ENCODE results near the gene NPAS1.
A peak's percentile ranks its signal among the peaks of the same experiment; 100 is the strongest.

NPAS1 gene

DNA sequence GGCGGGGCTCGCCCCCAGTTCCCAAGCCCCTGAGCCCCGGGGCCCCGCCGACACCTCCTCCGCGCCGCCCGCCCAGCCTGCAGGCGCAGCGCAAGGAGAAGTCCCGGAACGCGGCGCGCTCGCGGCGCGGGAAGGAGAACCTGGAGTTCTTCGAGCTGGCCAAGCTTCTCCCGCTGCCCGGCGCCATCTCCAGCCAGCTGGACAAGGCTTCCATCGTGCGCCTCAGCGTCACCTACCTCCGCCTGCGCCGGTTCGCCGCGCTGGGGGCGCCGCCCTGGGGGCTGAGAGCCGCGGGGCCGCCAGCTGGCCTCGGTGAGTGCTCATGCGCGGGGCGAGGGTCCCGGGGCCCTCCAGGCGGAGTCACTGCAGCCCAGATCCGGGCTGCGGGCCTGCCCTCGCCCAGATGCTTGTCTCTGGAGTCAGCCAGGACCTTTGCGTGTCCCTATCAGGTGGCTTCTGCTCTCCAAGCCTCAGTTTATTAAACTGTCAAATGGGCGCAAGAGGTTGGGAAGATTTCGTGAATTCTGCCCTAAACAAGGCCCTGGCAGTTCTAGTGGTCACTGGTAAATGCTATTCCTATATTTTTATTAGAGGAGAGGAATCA lies 2.0 kb downstream of the NPAS1 start:
- no peak for DNase-seq

DNA sequence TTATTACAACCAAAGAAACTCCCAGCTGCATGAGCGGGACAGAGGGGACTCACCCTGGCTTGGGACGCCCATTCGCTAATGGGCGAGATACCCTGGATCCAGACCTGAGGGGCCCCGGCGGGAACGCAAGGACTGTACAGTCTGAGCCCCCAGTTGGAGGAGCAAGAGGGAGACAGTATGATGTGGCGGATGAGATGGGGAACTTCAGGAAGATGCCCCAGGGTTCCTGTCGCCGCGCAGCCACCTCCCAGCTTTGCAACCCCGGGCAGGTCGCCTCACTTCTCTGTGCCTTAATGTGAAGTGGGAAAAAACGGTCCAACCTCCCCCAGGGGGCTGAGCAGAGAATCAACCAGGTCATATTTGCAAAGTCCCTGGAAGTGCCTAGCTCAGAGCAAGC lies 2.5 kb downstream of the NPAS1 start:
- no peak for DNase-seq

DNA sequence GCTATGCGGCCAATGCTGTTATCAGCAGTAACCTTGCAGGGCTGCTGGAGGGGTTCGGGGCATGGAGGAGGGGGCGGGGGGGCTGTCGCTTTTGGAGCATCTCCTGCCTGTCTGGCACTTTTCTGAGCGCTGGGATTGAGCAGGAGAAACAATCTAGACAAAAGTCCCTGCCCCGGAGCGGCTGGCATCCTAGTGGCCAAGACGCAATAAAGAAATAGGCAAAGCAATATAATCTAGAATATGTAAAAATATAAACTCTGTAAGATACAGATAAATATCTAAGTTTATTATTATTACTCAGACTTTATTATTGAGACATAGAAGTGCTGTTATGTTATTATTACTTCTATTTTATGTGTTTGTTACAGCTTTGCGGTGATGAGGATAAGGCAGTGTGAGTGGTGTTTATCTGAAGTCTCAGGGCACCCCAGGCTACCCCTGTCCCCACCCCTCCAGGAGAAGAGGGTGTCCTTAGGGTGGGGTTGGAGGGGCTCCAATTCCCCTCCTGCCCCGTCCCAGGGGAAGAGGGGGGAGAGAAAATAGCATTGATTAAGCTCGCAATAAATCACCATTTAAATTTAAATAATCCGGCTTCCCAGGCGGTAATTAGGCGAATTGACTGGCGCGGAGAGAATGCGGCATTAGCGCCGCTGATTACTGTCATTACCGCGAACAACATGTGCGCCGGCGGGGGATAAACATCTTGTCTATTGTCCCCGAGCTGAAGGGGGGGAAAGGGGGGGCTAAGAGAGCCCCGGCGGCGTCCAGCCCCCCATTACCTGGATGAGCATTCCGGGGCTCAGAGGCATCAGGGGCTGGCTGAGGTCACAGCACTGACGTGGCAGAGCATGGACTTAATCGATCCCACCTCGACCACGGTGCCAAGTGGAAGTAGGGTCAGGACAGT lies 3.2 kb downstream of the NPAS1 start:
- DNase-seq = no peak

DNA sequence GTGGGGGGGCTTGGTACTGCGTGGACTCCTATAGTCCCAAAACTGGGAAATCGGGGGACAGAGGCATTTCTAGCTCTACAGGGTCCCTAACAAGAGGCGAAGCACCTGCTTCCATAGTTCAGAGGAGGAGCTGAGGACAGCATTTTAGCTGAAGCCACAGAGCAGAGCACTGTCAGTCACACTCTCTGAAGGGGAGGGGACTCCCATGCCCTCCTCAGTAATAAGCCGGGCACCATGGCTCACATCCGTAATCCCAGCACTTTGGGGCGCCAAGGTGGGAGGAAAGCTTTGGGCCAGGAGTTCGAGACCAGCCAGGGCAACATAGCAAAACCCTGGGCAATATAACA lies 3.8 kb downstream of the NPAS1 start:
- DNase-seq = no peak

DNA sequence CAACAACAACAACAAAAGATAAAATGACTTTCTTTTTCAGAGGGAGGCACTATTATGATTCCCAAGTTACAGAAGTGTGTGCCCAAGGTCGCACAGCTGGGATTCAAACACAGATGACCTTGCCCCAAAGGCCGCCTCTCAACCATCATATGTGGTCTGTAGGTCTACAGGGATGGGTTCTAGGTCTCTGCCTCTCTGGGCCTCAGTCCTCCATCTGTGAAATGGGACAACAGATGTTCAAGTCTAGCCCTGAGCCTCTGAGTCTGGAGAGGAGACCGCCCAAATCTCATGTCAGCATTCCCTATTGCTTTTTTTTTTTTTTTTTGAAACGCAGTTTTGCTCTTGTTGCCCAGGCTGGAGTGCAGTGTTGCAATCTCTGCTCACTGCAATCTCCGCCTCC lies 4.9 kb downstream of the NPAS1 start:
- no peak for DNase-seq

DNA sequence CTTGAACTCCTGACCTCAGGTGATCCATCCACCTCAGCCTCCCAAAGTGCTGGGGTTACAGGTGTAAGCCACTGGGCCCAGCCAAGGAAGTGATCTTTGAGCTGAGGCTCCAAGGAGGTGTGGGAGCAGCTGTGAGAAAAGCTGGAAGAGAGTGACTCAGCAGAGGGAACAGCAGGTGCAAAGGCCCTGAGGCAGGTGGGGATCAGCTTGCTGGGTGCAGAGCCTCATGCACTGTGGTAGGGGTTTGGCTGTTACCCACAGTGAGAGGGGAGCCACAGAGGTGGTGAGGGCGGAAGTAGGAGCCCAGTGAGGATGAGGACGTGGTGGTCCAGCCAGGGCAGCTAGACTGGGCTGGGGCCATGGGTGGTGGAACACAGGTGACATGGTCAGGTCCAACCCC lies 6.5 kb downstream of the NPAS1 start:
- DNase-seq = no peak

DNA sequence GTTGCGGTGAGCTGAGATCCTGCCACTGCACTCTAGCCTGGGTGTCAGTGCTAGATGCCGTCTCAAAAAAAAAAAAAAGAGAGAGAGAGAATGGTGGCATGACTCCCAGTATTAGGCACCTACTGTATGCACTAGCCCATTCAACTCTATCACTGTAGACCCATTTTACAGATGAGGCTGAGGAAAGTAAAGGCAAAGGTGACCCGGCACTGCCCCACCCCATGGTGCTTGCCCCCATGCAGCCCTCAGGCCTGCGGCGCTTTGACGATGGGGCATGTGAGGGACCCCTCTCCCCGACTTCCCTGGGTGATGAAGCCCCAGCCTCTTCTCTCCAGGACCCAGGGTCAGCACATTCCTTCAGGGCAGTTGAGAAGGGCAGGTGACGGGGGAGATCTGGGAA lies 7.3 kb downstream of the NPAS1 start:
- DNase-seq = no peak

DNA sequence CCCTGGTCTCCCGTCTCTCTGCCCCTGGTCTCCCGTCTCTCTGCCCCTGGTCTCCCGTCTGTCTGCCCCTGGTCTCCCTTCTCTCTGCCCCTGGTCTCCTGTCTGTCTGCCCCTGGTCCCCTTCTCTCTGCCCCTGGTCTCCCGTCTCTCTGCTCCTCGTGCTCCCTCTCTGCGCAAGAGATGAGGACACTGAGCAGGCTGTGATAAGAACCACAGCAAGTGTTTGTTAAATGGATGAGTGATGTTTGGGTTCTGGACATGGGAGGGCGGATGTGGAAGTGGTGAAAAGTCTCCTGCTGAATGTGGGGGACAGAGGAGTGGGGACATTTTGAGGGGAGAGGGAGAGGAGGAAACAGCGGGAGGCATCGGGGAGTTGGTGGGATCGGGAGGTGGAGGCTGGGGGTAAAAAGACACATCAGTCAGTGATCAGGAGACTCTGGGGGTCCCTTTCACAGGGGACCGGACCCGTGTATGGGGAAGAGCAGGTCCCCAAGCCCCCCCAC lies 8.0 kb downstream of the NPAS1 start:
- no peak for DNase-seq

DNA sequence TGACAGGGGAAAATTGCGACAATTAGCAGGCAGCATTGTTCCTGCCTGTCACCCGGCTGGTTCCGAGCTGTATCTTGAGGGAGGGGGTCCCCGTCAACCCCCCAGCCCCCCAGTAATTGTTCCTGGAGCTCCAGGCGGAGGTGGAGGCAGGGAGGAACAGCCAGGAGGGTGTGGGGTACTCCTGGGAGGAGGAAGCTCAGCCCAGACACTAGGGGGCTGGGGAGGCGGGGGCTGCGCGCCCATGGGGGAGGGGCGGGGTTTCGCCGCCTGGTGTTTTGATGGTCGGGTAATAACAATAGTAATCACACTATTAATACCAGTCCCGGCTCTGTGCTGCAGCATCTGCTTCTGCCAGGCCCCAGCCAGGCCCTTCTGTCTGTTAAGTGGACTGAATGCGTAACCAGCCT lies 8.6 kb downstream of the NPAS1 start:
- DNase-seq = no peak

DNA sequence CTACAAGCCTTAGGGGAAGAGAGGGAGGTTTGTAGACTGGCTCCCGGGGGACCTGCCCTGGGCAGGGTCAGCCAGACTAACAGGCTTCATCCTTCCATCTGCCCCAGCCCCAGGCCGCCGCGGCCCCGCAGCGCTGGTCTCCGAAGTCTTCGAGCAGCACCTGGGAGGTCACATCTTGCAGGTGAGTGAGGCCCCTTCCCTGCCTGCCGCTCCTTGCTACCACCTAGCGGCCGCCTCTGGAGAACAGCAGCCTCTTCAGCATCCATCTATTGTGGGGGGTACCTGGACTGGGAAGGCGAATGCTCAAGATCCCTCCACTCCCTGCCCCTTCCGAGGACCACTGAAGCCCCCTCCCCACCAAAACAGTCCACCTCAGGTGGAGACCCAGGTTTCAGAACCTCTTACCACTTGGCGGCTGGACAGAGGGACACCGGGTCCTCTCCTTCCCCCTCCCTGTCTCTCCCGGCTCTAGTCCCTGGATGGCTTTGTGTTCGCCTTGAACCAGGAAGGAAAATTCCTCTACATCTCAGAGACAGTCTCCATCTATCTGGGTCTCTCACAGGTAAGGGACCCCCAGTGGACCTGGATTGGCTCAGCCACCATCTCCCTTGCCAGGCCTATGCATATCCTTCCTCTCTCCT lies 12.7 kb downstream of the NPAS1 start:
- peak; percentile 47 for DNase-seq

DNA sequence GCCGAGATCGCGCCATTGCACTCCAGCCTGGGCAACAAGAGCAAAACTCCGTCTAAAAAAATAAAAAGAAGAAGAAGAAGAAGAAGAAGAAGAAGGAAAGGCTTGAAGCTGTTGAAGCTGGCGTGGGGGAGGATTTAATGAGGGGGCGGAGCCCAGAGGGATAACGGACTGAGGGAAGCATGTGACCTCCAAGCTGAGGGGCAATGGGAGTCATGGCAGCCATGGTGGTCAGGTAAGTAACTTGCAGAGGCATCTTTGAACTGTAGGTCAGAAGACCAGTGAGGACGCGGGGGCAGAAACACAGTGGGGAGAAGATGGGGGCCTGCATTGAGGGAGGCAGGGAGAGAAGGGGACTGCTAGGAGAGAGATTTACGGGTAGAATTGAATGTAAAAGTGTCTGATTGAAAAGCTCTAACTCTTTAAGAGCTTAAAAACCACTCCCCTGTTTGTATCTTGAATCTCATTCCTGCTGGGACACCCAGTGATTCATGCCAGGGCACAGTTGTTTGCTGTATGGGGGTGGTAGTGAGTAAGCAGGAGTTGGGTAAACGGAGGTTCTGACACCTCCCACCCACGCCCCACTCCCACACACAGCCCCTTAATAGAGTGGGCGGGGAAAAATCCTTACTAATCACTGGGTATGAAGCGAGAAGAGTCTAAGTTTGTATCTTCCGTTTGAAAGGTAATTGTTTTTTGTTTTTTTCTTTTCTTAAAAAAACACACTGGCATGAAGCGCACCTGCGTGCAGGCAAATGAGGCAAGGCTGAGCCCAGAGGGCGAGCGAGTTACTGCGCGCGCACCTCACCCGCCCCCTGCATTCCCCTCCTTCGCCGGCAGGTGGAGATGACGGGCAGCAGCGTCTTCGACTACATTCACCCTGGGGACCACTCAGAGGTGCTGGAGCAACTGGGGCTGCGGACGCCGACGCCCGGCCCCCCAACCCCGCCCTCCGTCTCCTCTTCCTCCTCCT lies 15.8 kb downstream of the NPAS1 start:
- peak; percentile 95 for DNase-seq

DNA sequence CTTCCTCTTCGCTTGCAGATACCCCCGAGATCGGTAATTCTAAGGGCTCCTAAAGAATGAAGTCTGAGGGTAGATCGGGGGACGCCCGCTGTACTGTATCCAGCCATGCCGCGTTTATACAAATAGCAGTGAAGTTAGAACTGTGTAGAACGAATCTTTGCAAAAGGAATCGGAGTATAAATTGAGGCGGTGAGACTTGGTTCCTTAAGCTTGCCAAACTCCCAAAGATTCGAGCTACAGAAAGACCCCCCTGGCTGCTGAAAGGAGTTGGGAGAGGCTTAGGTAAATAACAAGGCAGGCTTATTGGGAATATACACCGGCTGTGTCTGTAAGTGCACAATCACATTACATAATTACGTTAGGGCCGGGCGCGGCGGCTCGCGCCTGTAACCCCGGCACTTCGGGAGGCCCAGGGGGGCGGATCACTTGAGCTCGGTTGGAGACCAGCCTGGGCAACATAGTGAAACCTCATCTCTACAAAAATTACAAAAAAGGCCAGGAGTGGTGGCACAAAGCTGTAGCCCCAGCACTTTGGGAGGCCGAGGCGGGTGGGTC lies 16.5 kb downstream of the NPAS1 start:
- no peak for DNase-seq

DNA sequence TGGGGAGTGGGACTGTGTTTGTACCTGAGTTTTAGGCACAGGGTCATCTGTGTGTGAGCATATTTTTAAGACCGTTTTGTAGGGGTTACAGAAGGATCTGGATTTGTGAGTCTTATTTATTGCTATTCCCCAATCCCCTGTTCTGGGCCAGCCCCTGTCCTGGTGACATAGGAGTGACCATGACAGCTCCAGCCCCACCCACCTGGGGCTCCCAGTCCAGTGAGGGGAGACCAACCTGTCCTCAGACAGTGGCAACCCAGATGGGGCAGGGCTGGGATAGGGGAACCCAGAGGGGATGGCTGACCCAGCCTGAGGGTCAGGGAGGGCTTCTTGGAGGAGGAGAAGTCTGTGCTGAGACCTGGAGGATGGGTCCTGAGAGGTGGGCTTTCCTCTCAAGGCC lies 18.1 kb downstream of the NPAS1 start:
- DNase-seq = no peak

DNA sequence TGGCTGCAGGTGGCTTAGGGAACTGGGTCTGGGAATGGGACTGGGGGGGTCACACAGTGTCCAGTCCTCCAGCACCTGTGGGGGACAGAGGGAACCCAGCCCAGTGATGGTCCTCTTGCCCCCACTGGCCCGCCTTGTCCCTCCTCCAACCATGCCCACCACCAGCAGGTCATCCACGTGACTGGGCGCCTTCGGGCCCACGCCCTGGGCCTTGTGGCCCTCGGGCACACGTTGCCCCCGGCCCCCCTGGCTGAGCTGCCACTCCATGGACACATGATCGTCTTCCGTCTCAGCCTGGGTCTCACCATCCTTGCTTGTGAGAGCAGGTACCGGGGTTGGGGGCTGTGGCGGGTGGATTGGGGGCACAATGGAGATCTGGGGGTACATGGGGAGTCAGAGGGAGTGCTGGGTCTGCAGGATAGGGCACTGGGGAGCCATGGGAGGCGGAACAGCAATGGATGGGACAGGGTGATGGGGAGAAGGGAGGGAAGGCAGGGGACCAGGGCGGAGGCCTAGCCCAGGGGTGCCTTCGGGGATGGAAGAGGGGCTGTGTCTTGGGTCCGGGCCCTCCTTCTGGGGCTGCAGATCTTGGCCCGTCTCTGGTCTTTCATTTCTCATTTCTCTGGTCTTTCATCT lies 19.7 kb downstream of the NPAS1 start:
- DNase-seq = no peak

DNA sequence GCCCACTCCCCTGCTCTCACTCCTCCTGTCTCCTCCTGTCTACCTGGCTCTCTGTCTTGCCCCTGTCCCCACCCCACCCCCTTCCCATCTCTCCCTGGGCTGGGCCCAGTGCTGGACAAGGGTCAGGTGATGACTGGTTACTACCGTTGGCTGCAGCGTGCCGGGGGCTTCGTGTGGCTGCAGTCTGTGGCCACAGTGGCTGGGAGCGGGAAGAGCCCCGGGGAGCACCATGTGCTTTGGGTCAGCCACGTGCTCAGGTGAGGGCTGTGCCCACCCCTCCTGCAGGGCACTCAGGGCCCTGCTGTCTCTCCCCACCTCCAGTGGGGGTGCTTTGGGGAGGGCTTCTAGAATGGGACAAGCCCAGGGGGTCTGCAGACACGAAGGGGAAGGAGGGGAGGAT lies 21.2 kb downstream of the NPAS1 start:
- DNase-seq = no peak

DNA sequence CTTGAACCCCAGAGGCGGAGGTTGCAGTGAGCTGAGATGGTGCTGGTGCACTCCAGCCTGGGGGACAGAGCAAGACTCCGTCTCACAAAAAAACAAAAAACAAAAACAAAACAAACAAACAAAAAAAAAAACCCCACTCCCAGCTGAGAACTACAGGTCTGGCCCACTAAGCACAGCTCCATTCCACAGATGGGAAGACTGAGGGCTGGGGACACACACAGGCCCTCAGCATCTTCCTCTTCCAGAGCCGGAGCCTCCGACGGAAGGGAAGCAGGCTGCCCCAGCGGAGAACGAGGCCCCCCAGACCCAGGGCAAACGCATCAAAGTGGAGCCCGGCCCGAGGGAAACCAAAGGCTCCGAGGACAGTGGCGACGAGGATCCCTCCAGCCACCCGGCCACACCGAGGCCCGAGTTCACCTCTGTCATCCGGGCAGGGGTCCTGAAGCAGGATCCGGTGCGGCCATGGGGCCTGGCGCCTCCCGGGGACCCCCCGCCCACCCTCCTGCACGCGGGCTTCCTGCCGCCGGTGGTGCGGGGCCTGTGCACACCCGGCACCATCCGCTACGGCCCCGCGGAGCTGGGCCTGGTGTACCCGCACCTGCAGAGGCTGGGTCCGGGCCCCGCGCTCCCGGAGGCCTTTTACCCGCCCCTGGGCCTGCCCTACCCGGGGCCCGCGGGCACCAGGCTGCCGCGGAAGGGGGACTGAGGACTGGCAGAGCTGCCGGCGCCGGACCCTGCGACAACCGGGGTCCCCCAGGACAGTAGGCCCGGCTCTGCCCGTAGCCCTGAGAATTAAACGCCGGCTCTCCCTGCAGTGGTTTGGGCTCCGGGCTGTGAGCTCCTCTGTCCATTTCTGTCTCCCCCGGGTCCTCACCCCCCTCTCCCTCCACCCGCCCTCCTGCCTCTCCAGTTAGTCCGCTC lies 25.6 kb downstream of the NPAS1 start:
- no peak for DNase-seq

DNA sequence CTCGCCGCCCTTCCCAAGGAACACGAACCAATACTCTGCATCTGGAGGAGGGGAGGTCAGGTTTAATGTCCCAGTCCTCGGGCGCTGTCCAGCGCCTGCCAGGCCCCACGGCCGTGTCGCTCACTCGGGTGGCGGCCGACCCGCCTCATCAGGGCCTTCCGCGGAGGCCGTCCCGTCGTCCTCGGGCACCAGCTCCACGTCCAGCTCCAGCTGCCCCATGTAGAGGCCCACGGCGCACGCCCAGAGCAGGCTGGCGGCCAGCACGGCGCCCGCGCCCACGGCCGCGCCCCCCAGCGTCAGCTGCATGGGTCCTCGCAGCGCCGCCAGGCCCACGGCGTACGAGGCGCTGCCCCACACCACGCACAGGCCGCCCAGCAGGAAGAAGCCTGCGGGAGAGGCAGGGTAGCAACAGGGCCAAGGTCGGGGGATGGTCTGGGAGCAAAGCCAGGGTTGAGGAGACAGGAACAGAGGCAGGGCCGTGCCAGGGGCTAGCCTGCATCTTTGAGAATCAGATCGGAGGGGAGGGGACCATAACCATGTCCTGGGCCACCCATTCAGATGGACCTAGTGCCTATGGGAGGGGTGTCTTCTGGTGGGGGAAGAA lies 26.3 kb downstream of the NPAS1 start:
- no peak for DNase-seq

DNA sequence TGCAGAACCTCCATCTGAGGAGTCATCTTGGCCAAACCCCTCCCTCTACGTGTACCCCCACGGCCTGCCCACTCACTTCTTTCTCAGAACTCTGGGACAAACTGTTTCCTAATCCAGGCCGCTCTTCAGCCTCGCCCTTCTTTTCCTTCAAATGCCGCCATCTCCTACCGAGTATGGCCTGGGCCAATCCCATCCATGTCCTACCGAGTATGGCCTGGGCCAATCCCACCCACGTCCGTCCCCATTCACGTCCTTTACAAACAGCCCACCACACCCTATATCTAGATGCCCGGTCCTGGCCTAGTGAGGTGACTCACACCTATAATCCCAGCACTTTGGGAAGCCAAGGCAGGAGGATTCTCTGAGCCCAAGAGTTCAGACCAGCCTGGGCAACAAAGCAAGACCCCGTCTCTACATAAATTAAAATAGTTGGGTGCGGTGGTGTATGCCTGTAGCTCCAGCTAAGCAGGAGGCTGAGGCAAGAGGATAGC lies 27.7 kb downstream of the NPAS1 start:
- DNase-seq = no peak

DNA sequence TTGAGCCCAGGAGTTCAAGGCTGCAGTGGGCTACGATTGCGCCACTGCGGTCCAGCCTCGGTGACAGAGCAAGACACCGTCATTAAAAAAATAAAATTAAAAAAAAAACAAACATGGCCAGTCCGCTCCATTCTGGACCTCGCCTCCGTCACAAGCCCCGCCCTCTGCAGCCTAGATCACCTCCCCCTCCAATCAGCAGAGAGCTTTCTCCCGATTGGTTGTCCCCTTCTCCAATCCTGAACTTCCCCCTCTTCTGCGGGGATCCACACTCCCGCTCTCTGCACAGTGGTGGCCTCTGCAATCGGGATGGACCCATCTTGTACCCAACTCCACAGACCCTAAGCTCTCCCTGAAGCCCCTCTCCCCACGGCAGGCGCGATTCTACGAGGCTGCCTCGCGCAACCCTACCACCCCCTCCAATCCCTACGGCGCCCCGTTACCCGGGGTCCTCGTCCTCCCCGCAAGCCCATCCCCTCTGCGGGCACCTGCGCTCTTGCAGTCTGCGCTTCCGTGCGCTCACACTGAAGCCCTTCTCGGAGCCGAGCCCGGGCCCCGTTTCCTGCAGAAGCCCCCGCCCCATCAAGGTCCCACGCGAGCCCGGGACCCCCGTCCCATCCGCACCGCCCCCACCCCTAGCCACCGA lies 28.2 kb downstream of the NPAS1 start:
- peak; percentile 53 for DNase-seq

DNA sequence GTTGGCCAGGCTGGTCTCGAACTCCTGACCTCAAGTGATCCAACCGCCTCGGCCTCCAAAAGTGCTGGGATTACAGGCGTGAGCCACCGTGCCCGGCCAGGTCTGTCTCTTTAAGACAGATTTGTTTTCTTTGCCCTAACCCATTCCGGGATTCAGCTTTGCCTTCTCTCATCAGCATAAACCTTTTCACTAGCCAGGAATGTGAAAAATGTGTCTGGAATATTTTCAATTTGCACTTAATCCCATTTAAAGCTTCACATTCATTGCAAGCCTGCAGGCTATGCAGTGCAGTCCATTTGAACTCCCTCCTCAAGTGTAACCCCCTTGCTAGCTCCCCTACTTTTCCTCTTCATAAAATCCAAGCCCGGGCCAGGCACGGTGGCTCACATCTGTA lies 29.7 kb downstream of the NPAS1 start:
- no peak for DNase-seq
